ENCODE results near the gene TCEANC2.

- no peak for TF ChIP-seq POLR2A (IDR thresholded peaks at IDR 0.05)
- TF ChIP-seq CTCF (IDR thresholded peaks at IDR 0.05) = no peak
These were observed 61.5 kb downstream of the TCEANC2 start for GRCh38 chr1:54114955-54115354.
